B cell (primary cell): ENCODE data around the gene KLK2. TPM values are rescaled to one million over a fixed set of nuclear protein-coding genes. Genes with fewer than 3 reads are reported as not detected.
A peak's percentile ranks its signal among the peaks of the same experiment; 100 is the strongest.

ENCODE experiments used
- ATAC-seq: fragments of 200-7000 bp; cut with Tn5 transposase; one replicate; pipeline ENCODE4 v1.10.0; 2021; ENCODE audit warnings: low read depth, mild to moderate bottlenecking, moderate number of reproducible peaks, moderate library complexity
- CTCF ChIA-PET: fragments of 350-600 bp; sonication (Branson Sonifier 250); formaldehyde crosslinking; loops from one replicate; lab custom pipeline; 2021; ENCODE audit warnings: antibody characterized with exemption, inconsistent platforms; lab: Charles Lee
- POLR2A ChIA-PET: fragments of 350-600 bp; sonication (Branson Sonifier 250); formaldehyde crosslinking; loops from one replicate; lab custom pipeline; 2021; ENCODE audit warnings: antibody characterized with exemption; lab: Charles Lee
- DNase-seq: peaks from one replicate; pipeline ENCODE4 v3.0.0; 2013
- H2AFZ ChIP-seq: 2 replicates; pipeline ENCODE4 v1.6.1; 2012; ENCODE audit warnings: mild to moderate bottlenecking, low read depth, low read length; ENCODE audit not compliant: insufficient read depth, poor library complexity, severe bottlenecking
- H3K27ac ChIP-seq, 2 donors: 1 replicate in 1 of 2; 2 replicates in 1 of 2; pipeline ENCODE4 v1.5.1; 2012 to 2013; ENCODE audit warnings: low read length in 2 of 2, mild to moderate bottlenecking in 2 of 2, moderate library complexity in 1 of 2
- H3K27me3 ChIP-seq, 4 experiments: fragments of 200-600 bp in 1 of 4; sonication (generic) in 1 of 4; replicated peaks in 1 of 4; 1 replicate in 2 of 4; 2 replicates in 2 of 4; pipeline versions ENCODE4 v1.6.1 to v1.7.0; 2013 to 2016; ENCODE audit warnings: low read length in 3 of 4, mild to moderate bottlenecking in 2 of 4, mixed read lengths in 1 of 4, moderate library complexity in 1 of 4; ENCODE audit not compliant: insufficient read depth in 4 of 4, control insufficient read depth in 3 of 4; ENCODE audit errors: control extremely low read depth in 1 of 4
- H3K36me3 ChIP-seq, 2 experiments: replicated peaks in 1 of 2; 1 replicate in 1 of 2; 2 replicates in 1 of 2; pipeline versions ENCODE4 v1.6.1 to v1.7.1; 2013; ENCODE audit warnings: low read length in 1 of 2; ENCODE audit not compliant: insufficient read depth in 2 of 2, control insufficient read depth in 1 of 2; ENCODE audit errors: control extremely low read depth in 1 of 2, extremely low read depth in 1 of 2
- H3K4me1 ChIP-seq, 2 donors: fragments of 200-600 bp in 1 of 2; sonication (generic) in 1 of 2; 1 replicate in 1 of 2; 2 replicates in 1 of 2; pipeline versions ENCODE4 v1.5.1 to v1.6.1; 2013 to 2017; ENCODE audit warnings: low read length in 2 of 2; ENCODE audit not compliant: control insufficient read depth in 2 of 2, insufficient read depth in 2 of 2
- H3K4me2 ChIP-seq: replicated peaks from 2 replicates; pipeline ENCODE3; 2012; ENCODE audit warnings: mild to moderate bottlenecking, low read depth, low read length; ENCODE audit not compliant: poor library complexity, severe bottlenecking
- H3K4me3 ChIP-seq, 5 experiments: fragments of 200-600 bp in 1 of 5; sonication (generic) in 1 of 5; 1 replicate in 3 of 5; 2 replicates in 2 of 5; pipeline versions ENCODE4 v1.5.1 to v1.7.0; 2011 to 2016; ENCODE audit warnings: low read length in 4 of 5, mild to moderate bottlenecking in 4 of 5, low read depth in 2 of 5, control low read depth in 1 of 5, moderate library complexity in 1 of 5; ENCODE audit not compliant: insufficient read depth in 1 of 5; ENCODE audit errors: control extremely low read depth in 1 of 5, extremely low read depth in 1 of 5
- H3K79me2 ChIP-seq: fragments of 200-600 bp; sonication (generic); one replicate; pipeline ENCODE4 v1.6.0; 2016; ENCODE audit warnings: low read length; ENCODE audit not compliant: control insufficient read depth, insufficient read depth
- H3K9ac ChIP-seq: fragments of 200-600 bp; sonication (generic); 2 replicates; pipeline ENCODE4 v1.6.1; 2017; ENCODE audit warnings: mild to moderate bottlenecking, low read length, moderate library complexity
- H3K9me3 ChIP-seq, 3 donors: one replicate each; pipeline versions ENCODE4 v1.6.1 to v1.7.1; 2013; ENCODE audit warnings: low read length in 2 of 3; ENCODE audit not compliant: control insufficient read depth in 2 of 3, insufficient read depth in 1 of 3; ENCODE audit errors: control extremely low read depth in 1 of 3
- H4K20me1 ChIP-seq: 2 replicates; pipeline ENCODE4 v1.6.0; 2012; ENCODE audit warnings: mild to moderate bottlenecking, low read length; ENCODE audit not compliant: insufficient read depth, control insufficient read depth, poor library complexity, severe bottlenecking
- H3K27ac Mint-ChIP-seq: one replicate; pipeline ENCODE4 v1.8.0; 2021; ENCODE audit warnings: mixed read lengths
- H3K27me3 Mint-ChIP-seq: one replicate; pipeline ENCODE4 v1.8.0; 2021; ENCODE audit warnings: mixed read lengths
- H3K4me1 Mint-ChIP-seq: one replicate; pipeline ENCODE4 v1.8.0; 2021; ENCODE audit warnings: mixed read lengths
- H3K4me3 Mint-ChIP-seq: one replicate; pipeline ENCODE4 v1.8.0; 2021; ENCODE audit warnings: mixed read lengths
- H3K9me3 Mint-ChIP-seq: one replicate; pipeline ENCODE4 v1.8.0; 2022; ENCODE audit warnings: mixed read lengths; ENCODE audit not compliant: insufficient read depth
- CTCF ChIP-seq: fragments of 200-600 bp; IDR thresholded peaks from one replicate; pipeline ENCODE4 v1.8.0; 2022; ENCODE audit warnings: antibody characterized with exemption, mild to moderate bottlenecking
- EZH2 ChIP-seq: IDR thresholded peaks from 2 replicates; pipeline ENCODE4 v1.6.1; 2012; ENCODE audit warnings: borderline replicate concordance, low read depth, mild to moderate bottlenecking, moderate library complexity, low read length; ENCODE audit not compliant: insufficient read depth, poor library complexity, severe bottlenecking
- WGBS: methylation state at CpG from one replicate; pipeline ENCODE4 v1.1.5; 2013; ENCODE audit warnings: missing lambda C conversion rate; ENCODE audit not compliant: insufficient coverage; 5-methylcytosine and 5-hydroxymethylcytosine counted together
- intact Hi-C: fragments of 100-400 bp; cut with micrococcal nuclease; formaldehyde crosslinking; loops from one replicate; pipeline ENCODE4 v1.10.0; 2022
- polyA plus RNA-seq: library from polyadenylated mRNA; depleted of rRNA; stranded (reverse); fragments of >200 nt; gene quantifications from 2 replicates; pipeline ENCODE4 v1.2.3, GENCODE V29; 2012
- total RNA-seq, 2 donors: library from RNA; stranded (reverse); fragments of 120-200 nt in 1 of 2; gene quantifications; 1 replicate in 1 of 2; 2 replicates in 1 of 2; pipeline versions ENCODE4 v1.2.3 to v1.2.4, GENCODE V29; 2013 to 2022

KLK2 gene
- total and polyA plus RNA-seq, 2 donors (not counting 1 experiment from before 2014, with no cell fraction given): 0.60 to 1.7 TPM

DNA sequence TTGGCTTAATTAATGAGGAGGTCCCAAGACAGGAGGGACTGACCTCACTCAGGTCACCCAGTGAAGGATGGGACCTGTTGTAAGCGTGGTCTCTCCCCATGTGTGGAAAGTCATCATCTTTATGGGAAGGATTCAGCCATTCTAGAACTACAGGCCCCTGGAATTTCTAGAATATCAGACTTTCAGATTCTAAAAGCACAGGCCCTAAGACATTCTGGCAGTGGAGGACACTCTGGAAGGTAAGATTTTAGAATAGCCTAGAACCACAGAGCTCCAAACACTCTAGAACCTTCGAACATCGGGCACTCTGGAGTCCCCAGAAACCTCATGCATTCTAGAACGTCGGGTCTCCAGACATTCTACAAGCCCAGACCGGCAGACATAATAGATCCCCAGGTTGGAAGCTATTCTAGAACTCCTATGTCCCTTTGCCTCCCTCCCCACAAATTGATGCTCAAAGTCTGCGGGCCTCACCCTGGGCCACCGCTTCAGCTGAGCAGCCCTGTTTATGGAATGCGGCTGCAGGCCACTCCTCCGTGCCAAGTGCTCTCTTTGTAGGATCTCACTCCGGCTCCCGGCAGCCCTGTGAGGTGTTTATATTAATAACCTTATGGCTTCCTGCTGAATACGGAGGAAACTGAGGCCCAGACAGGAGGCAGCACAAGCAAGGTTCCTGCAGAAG is 38.0 kb upstream of the KLK2 start:
- ATAC-seq (no peak), DNase-seq (no peak)
- H3K27ac ChIP-seq: no peak overlapping the region
- H3K9ac ChIP-seq: peak overlapping the region; percentile 66
- H3K4me3 Mint-ChIP-seq: peak overlapping the region; percentile 88
- peaks cover 11 to 14% of the 10 kb centered on the region in 2 donors for H3K4me1 ChIP-seq
- ChIA-PET POLR2A (no interaction called here), CTCF (interaction anchor here (1.2 kb wide), 1 partner anchor 87 kb away, joined by 4 read pairs; no protein-coding TSS in a partner anchor)
- H3K27ac Mint-ChIP-seq: no peak overlapping the region
- peaks cover 46% of the 10 kb centered on the region for H3K27me3 Mint-ChIP-seq
- peaks cover 26% of the 10 kb centered on the region for H3K4me1 Mint-ChIP-seq
- H3K4me3 ChIP-seq: peak overlapping the region in 4 of 5 experiments; percentile 51 to 67 (median 59)
- TF ChIP-seq EZH2 (no peak), CTCF (no peak)
- peak overlapping the region; percentile 74 for H2AFZ ChIP-seq
- H3K27me3 ChIP-seq: peaks cover 0 to 48% (median 2%) of the 10 kb centered on the region in 4 experiments
- intact Hi-C loops: loop anchor here (2.0 to 5.0 kb wide), 2 partner anchors 30 to 62 kb away; no protein-coding TSS in a partner anchor
- H4K20me1 ChIP-seq: no peaks in the 10 kb centered on the region
- peak overlapping the region; percentile 73 for H3K4me2 ChIP-seq
- no peaks in the 10 kb centered on the region for H3K79me2 ChIP-seq
- H3K9me3 ChIP-seq: peaks cover 0 to 5% (median 0%) of the 10 kb centered on the region in 3 donors
- no peaks in the 10 kb centered on the region for H3K36me3 ChIP-seq
- 35% methylated on average over 11 of the region's 13 CpGs for WGBS
- no peaks in the 10 kb centered on the region for H3K9me3 Mint-ChIP-seq
